GM21529 (cell line): ENCODE measurements around the gene DECR2.
"Not testable (repeated sequence)": the region's sequence is repeated elsewhere in the genome, so short reads cannot be mapped to it uniquely, and the experiment has no call there.

Source experiments
- ATAC-seq: cut with Tn5 transposase; IDR thresholded peaks from one replicate; pipeline ENCODE4 v1.9.1; 2021; ENCODE audit not compliant: unreplicated experiment

Gene DECR2

DNA sequence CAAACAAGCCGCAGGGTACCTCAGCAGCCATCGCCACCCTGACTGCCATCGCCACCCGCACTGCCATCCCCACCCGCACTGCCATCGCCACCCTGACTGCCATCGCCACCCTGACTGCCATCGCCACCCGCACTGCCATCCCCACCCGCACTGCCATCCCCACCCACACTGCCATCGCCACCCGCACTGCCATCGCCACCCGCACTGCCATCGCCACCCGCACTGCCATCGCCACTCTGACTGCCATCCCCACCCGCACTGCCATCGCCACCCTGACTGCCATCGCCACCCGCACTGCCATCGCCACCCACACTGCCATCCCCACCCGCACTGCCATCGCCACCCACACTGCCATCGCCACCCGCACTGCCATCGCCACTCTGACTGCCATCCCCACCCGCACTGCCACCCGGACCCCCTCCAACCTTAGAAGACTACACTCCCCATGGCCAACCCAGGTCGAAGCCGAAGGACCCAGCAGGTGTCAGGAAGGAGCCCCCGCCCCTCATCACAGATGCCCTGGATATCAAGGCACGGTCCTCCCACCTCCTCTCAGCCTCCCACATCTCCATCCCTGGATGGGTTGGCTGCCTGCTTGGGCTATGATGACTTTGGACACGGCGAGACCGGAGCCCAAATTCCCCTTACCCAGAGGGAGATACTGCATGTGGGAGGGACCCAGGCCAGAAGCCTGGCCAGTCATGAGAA lies 23.4 kb upstream of the DECR2 start:
- not testable (repeated sequence) for ATAC-seq

GRCh38 chr16:378821-379182 lies 22.9 kb upstream of the DECR2 start:
- no peak for ATAC-seq

GRCh38 chr16:379183-379960 lies 22.3 kb upstream of the DECR2 start:
- ATAC-seq, result no peak

GRCh38 chr16:379961-380761 lies 21.5 kb upstream of the DECR2 start:
- ATAC-seq, result no peak

GRCh38 chr16:380762-381011 lies 21.0 kb upstream of the DECR2 start:
- peak; percentile 10 for ATAC-seq

GRCh38 chr16:381012-381788 lies 20.5 kb upstream of the DECR2 start:
- peak; percentile 30 for ATAC-seq

DNA sequence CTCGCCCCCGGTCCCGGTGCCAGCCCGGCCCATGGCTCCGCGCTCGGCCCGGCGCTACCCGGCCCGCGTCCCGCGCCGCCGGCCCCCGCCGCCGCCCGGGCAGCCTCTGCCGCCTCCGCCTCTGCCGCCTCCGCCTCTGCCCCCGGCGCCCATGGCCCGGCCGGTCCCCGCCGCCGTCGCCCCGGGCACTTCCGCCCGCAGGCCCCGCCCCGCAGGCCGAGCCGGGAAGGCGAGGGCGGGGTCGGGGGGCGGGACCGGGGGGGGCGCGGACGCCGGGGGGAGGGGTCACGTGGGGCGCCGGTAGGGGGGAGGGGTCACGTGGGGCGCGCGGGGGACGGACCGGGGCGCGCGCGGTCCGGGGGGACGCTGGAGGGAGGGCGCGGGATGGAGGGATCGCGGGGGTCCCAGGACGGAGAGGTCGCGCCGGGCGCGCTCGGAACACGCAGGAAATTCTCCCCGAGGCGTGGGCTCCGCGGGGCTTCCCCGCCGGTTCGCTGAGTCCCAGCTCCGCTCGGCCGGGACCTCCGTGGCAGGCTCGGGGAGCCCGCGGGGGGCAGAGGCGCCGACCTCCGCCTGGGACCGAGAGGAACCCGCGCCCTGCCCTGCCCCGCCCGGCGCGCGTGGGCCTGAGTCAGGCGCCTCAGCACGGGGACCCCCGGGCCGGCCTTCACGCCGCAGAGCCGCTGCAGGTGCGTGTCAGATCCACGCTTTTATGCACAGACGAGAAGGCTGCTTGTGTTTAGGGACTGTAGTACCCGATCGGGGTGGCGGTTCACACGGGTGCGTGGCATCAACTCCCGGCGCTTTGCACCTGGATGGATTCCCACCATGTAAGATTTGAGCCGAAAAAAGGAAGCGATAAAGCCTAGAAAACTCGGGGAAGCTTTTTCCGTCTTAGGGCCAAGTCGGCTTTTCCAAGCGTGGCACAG lies 19.6 kb upstream of the DECR2 start, which contains the start of gene PGAP6:
PGAP6 (minus strand) TSS at position 190 of the 929 bp plus-strand sequence; CDS start at position 33, 157 bp downstream.
- peak; percentile 40 for ATAC-seq

DNA sequence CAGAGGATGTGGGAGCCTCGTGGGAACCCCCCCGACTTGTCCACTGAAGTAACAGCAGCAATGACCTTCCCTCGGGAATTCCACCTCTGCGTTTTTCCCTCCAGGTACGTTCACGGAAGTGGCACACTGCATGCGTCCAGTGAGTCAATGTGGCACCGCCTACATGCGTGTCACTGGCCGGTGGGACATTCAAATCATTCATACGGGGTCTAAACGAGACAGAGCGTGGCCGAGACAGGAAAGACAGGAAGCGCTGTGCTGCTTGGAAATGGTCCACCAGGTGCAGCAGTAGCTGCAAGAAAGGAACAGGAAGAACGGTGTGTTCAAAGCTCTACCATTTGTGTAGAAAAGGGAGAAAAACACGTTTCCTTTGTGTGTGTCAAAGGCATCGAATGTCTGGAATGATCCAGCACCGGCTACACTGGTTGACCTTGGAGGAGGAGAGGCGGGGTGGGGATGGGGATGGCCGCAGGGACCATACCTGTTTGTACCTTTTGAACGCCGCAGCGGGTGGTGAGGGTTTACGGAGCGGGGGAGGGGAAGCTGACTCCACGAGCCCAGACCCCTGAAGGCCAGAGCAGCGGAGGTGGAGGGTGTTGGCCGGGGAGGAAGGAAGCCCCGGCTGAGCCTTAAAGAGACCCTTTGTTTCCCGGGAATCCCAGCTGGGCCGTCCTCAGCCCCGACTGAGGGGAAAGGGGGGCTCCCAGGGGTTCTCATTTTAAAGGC lies 18.2 kb upstream of the DECR2 start:
- ATAC-seq, result no peak

- no peak for ATAC-seq
Measured at GRCh38 chr16:386641-387156, 15.0 kb upstream of the DECR2 start.

DNA sequence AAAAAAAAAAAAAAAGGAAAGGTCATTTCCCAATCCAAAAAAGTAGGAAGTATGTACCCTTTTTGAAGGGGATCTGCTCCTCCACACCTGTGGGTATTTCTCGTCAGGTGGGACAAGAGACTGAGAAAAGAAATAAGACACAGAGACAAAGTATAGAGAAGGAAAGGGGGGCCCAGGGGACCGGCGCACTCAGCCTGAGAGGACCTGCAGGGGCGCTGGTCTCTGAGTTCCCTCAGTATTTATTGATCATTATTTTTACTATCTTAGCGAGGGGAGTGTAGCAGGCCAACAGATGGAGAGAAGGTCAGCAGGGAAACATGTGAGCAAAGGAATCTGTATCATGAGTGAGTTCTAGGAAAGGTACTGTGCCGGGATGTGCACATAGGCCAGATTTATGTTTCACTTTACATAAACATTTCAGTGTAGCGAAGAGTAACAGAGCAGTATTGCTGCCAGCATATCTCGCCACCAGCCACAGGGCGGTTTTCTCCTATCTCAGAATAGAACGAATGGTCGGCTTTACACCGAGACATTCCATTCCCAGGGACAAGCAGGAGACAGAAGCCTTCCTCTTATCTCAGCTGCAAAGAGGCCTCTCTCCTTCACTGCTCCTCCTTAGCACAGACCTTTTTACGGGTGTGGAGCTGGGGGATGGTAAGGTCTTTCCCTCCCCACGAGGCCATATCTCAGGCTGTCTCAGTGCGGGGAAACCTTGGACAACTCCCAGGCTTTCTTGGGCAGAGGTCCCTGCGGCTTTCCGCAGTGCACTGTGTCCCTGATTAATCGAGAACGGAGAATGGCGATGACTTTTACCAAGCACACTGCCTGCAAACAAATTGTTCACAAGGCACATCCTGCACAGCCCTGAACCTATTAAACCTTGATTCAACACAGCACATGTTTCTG lies 13.7 kb upstream of the DECR2 start:
- not testable (repeated sequence) for ATAC-seq

DNA sequence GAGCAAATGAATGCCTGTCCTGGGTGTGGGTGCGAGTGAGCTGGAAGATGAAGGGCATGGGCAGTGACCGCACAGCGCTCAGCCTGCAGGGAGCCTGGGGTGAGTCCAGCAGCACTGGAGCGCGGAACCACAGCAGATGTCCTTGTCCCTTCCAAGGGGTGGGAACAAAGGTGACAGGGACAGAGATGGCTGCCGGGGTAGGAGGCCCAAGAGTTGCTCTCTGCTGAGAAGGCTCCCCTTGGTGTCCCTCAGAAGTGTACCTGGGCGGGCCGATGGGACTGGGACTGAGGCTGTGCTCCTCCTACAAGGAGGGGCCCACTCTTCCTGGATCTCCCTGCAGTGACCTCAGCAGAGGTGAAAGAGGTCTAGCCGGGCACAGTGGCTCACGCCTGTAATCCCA lies 12.3 kb upstream of the DECR2 start:
- ATAC-seq, result no peak

DNA sequence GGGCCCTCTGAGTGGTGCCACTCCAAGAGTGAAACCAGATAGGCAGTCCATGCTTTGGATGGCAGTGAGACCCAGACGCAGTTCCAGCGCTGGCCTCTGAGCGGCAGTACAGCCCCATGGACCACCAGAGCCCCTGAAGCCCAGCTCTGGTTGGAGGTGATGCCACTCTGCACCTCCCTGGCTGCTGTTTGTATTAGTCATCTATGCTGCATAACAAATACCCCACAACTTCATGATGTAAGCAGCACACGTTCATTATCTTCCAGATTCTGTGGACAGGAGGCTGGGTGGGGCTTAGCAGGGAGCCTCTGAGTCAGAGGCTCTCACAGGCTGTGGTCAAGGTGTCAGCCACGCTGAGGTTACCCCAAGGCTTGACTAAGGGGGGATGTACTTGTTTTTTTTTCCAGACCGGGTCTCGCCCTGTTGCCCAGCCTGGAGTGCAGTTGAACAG lies 9.8 kb upstream of the DECR2 start:
- no peak for ATAC-seq

DNA sequence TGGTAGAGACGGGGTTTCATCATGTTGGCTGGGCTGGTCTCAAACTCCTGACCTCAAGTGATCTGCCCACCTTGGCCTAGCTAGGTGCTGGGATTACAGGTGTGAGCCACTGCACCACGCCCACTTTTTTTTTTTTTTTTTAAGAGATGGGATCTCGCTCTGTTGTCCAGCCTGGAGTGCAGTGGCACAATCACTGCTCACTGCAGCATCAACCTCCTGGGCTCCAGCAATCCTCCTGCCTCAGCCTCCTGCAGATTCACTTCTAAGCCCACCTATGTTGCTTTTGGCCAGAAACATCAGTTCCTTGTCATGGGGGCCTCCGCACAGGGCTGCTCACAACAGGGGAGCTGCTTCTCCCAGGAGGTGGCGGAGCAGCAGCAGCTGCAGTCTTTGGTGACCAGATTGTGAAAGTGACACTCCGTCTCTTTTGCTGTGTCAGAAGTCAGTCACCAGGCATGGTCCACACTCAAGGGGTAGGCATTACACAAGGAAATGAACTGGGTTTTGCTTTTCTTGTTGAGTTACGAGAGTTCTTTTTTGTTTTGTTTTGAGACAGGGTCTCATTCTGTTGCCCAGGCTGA lies 9.1 kb upstream of the DECR2 start:
- no peak for ATAC-seq

DNA sequence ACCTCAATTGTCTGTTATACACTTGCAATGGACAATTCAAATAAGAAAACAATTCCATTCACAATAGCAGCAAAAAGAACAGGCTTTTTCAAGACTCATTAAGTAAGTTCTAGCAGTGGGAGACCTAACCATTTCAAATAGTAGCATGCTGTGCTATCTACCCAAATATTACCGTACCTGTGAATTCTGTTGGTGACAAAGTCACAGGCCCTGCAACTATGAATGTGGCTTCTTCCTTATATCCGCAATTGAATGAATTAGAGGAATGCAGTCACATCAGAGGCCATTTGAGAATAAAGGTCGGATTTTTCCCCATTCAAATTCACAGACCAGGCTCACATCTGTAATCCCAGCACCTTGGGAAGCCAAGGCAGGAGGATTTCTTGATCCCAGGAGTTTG lies 5.5 kb upstream of the DECR2 start:
- no peak for ATAC-seq

- ATAC-seq, result no peak
Measured at GRCh38 chr16:396605-397004, 5.1 kb upstream of the DECR2 start.

DNA sequence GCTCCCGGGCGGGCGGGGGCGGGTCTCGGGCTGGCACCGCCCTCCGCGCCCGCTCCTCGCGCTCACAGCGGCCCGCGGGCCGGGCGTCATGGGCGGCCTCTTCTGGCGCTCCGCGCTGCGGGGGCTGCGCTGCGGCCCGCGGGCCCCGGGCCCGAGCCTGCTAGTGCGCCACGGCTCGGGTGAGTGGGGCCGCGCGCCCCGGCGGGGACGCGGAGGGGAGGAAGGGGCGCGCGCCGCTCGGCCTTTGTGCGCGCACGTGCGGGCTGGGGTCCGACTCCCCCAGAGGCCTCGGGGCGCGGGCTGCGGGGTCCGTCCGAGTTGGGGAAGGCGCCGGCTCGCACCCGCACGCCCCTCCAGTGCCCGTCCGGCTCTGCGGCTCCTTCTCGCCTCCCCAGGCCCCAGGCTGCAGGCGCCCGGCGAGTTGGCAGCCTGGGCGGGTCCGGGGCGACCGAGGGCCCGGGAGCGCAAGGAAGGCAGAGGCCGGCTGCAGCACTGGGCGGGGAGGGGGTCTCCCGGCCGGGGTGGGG lies 4.5 kb upstream of the DECR2 start, which contains the start of gene NME4:
NME4 (plus strand) TSS at position 65 of the 527 bp plus-strand sequence; CDS start at position 89, 24 bp downstream.
- no peak for ATAC-seq

DNA sequence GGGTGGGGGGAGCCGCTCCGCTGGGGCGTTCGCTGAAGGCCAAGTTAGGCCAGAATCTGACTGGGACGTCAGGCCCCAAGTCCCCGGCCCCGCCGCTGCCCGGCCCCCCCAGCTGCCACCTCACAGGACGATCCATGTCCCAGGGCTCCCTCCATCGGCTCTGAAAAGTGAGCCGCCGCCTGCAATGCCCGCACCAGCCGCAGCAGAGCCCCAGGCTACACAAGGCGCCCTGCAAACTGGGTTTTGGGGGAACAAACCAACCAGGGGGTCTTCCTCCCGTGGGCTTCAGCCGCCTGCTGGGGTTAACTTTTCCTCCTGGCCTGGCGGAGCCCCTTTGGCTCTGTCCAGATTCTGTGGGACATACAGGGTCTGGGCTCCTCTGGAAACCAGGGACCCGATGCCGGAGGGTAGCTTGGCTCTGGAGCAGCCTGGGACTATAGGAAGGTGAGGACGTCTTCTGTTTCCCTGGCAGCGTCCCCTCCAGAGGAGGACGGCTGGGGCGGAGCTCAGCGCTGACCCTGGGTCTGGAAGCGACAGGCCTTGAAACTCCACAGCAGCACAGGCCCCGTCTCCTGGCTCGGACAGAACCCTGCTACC lies 3.9 kb upstream of the DECR2 start:
- no peak for ATAC-seq
